Trophoblast cell (in vitro differentiated cells and primary cell): ENCODE data around the gene GCHFR.

Source experiments
- DNase-seq, 2 donors: peaks; one replicate each; pipeline ENCODE4 v3.0.0-alpha.2; 2016
- H2AFZ ChIP-seq: 2 replicates; pipeline ENCODE4 v1.6.1; 2013; ENCODE audit warnings: low read length, moderate library complexity, mild to moderate bottlenecking; ENCODE audit not compliant: insufficient read depth, poor library complexity
- H2AK5ac ChIP-seq: 2 replicates; pipeline ENCODE4 v1.6.1; 2013; ENCODE audit warnings: mild to moderate bottlenecking, low read length
- H2BK120ac ChIP-seq: 2 replicates; pipeline ENCODE4 v1.6.1; 2013; ENCODE audit warnings: low read length, mild to moderate bottlenecking, moderate library complexity; ENCODE audit not compliant: insufficient read depth, poor library complexity
- H2BK12ac ChIP-seq: 2 replicates; pipeline ENCODE4 v1.6.1; 2013; ENCODE audit warnings: mild to moderate bottlenecking, low read length, moderate library complexity
- H2BK5ac ChIP-seq: 2 replicates; pipeline ENCODE4 v1.6.1; 2013; ENCODE audit warnings: low read length, low read depth, moderate library complexity, mild to moderate bottlenecking; ENCODE audit not compliant: poor library complexity
- H3K14ac ChIP-seq: 2 replicates; pipeline ENCODE4 v1.6.1; 2013; ENCODE audit warnings: mild to moderate bottlenecking, low read length
- H3K18ac ChIP-seq: 2 replicates; pipeline ENCODE4 v1.6.1; 2013; ENCODE audit warnings: mild to moderate bottlenecking, low read length
- H3K23ac ChIP-seq: 2 replicates; pipeline ENCODE4 v1.6.1; 2013; ENCODE audit warnings: low read length
- H3K27ac ChIP-seq: 2 replicates; pipeline ENCODE4 v1.5.1; 2013; ENCODE audit warnings: low read depth, mild to moderate bottlenecking, inconsistent platforms, low read length, moderate library complexity
- H3K27me3 ChIP-seq: 2 replicates; pipeline ENCODE4 v1.6.1; 2013; ENCODE audit warnings: inconsistent platforms, mild to moderate bottlenecking, low read length, moderate library complexity; ENCODE audit not compliant: insufficient read depth
- H3K36me3 ChIP-seq, 2 experiments: 1 replicate in 1 of 2; 2 replicates in 1 of 2; pipeline ENCODE4 v1.6.1; 2013; ENCODE audit warnings: low read length in 2 of 2, mild to moderate bottlenecking in 2 of 2, moderate library complexity in 1 of 2; ENCODE audit not compliant: insufficient read depth in 2 of 2, control insufficient read depth in 1 of 2
- H3K4ac ChIP-seq: 2 replicates; pipeline ENCODE4 v1.6.1; 2013; ENCODE audit warnings: low read depth, mild to moderate bottlenecking, low read length, moderate library complexity
- H3K4me1 ChIP-seq, 2 experiments: 1 replicate in 1 of 2; 2 replicates in 1 of 2; pipeline ENCODE4 v1.6.1; 2013; ENCODE audit warnings: low read length in 2 of 2, mild to moderate bottlenecking in 2 of 2, moderate library complexity in 1 of 2; ENCODE audit not compliant: insufficient read depth in 2 of 2, control insufficient read depth in 1 of 2
- H3K4me2 ChIP-seq: 2 replicates; pipeline ENCODE4 v1.6.1; 2013; ENCODE audit warnings: inconsistent platforms, mild to moderate bottlenecking, low read length, moderate library complexity
- H3K4me3 ChIP-seq: 2 replicates; pipeline ENCODE4 v1.5.1; 2013; ENCODE audit warnings: mild to moderate bottlenecking, low read depth, low read length, inconsistent platforms
- H3K79me1 ChIP-seq: one replicate; pipeline ENCODE4 v1.6.1; 2013; ENCODE audit warnings: low read length
- H3K79me2 ChIP-seq: 2 replicates; pipeline ENCODE4 v1.6.1; 2013; ENCODE audit warnings: low read length, mild to moderate bottlenecking; ENCODE audit not compliant: control insufficient read depth, insufficient read depth, poor library complexity
- H3K9ac ChIP-seq: 2 replicates; pipeline ENCODE4 v1.6.1; 2013; ENCODE audit warnings: mild to moderate bottlenecking, low read length
- H3K9me3 ChIP-seq: 2 replicates; pipeline ENCODE4 v1.6.1; 2013; ENCODE audit warnings: low read depth, mild to moderate bottlenecking, control low read depth, inconsistent platforms, low read length; ENCODE audit not compliant: insufficient read depth
- H4K12ac ChIP-seq: 2 replicates; pipeline ENCODE4 v1.6.1; 2013; ENCODE audit warnings: low read depth, mild to moderate bottlenecking, low read length, moderate library complexity
- H4K8ac ChIP-seq: 2 replicates; pipeline ENCODE4 v1.6.1; 2013; ENCODE audit warnings: low read depth, mild to moderate bottlenecking, low read length, moderate library complexity
- H4K91ac ChIP-seq: one replicate; pipeline ENCODE4 v1.6.1; 2013; ENCODE audit warnings: low read depth, mild to moderate bottlenecking, low read length, moderate library complexity
- WGBS: extraction: QIAGEN DNeasy Blood & Tissue Kit; methylation state at CpG from one replicate; pipeline ENCODE4 v1.1.7; 2013; ENCODE audit warnings: missing lambda C conversion rate; ENCODE audit not compliant: insufficient read length, insufficient coverage; ENCODE audit errors: extremely low coverage; 5-methylcytosine and 5-hydroxymethylcytosine counted together

The GCHFR gene

DNA sequence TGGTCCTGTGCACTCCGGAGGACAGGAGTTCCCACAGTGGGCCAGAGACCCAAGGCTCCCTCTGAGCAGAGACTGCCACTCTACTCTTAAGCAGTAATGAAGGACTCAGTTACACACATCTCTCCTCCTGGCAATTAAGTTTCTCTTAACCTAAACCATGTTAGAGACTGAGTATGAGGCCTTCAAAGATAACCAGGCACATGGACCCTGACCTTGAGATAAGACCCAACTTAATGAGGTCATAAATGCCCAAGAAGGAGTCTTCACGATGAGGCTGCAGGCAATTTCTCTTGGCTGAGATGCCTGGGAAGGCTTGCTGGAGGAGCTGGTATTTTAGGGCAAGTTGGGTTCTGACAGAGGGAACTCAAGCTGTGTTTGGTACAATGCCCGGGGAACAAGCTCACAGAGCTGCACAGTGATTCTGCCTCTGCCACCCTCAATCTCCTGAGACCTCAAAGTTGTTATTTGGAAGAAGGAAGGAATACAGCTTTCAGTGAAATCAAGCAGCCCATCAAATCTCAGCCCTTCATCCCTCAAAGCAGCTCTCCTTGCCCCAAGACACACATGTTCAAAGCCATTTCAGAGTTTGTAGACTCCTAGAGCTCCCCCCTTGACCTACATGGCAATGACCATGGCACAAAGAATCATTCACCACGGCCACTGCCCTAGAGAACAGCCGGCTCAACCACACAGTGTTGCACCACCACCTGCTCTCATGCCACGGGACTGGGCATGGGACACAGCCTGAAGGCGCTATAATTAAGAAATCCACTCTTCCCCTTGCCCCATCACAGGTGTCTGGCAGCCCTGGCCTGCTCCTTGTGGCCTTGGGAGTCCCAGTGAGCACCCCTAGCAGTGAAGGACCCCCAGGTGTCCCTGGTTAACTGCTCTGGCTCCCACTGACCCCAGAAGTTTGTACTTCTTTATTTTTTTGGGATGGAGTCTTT, 15.9 kb upstream of the GCHFR start:
- Histone ChIP-seq H2BK12ac (no peak overlapping the region), H2BK5ac (no peak overlapping the region), H3K36me3 (peaks cover 27 to 33% of the 10 kb centered on the region in 2 experiments), H3K4me2 (no peak overlapping the region), H3K9ac (no peak overlapping the region), H4K12ac (no peak overlapping the region), H3K79me2 (no peaks in the 10 kb centered on the region), H2BK120ac (no peak overlapping the region), H3K27ac (no peak overlapping the region), H4K8ac (no peak overlapping the region), H2AK5ac (no peak overlapping the region), H3K79me1 (no peaks in the 10 kb centered on the region), H3K27me3 (no peaks in the 10 kb centered on the region), H3K18ac (no peak overlapping the region), H2AFZ (no peak overlapping the region), H3K23ac (no peak overlapping the region), H3K9me3 (peaks cover 2% of the 10 kb centered on the region), H3K4ac (no peak overlapping the region), H4K91ac (no peak overlapping the region), H3K4me3 (no peak overlapping the region), H3K14ac (no peak overlapping the region), H3K4me1 (peaks cover 4 to 5% of the 10 kb centered on the region in 2 experiments)
- DNase-seq: no peak
- WGBS: no CpG with 5 or more reads among the region's 7 CpGs

DNA sequence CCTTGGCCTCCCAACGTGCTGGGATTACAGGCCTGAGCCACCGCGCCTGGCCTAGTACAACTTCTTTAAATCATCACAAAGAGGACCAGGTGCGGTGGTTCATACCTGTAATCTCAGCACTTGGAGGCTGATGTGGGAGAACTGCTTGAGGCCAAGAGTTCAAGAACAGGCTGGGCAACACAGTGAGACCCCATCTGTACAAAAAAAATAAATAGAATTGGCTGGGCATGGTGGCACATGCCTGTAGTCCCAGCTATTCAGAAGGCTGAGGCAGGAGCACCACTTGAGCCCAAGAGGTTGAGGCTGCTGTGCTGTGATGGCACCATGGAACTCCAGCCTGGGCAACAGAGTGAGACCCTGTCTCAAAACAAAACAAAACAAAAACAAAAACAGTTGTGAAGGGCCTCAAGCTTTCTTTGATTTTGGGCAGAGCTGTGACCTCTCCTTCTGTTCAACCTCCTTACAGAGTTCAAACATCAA, 14.7 kb upstream of the GCHFR start:
- H3K18ac ChIP-seq: no peak overlapping the region
- H4K8ac ChIP-seq: no peak overlapping the region
- DNase-seq: no peak
- peaks cover 2% of the 10 kb centered on the region for H3K9me3 ChIP-seq
- H3K4me1 ChIP-seq: peaks cover under 1 to 2% of the 10 kb centered on the region in 2 experiments
- H3K4me3 ChIP-seq: no peak overlapping the region
- no peak overlapping the region for H2BK12ac ChIP-seq
- no peak overlapping the region for H3K27ac ChIP-seq
- H3K4me2 ChIP-seq: no peak overlapping the region
- no peak overlapping the region for H3K9ac ChIP-seq
- no peak overlapping the region for H3K14ac ChIP-seq
- no CpG with 5 or more reads among the region's 4 CpGs for WGBS
- H3K79me2 ChIP-seq: no peaks in the 10 kb centered on the region
- no peaks in the 10 kb centered on the region for H3K27me3 ChIP-seq
- H2AFZ ChIP-seq: no peak overlapping the region
- H2AK5ac ChIP-seq: no peak overlapping the region
- no peaks in the 10 kb centered on the region for H3K79me1 ChIP-seq
- no peak overlapping the region for H4K12ac ChIP-seq
- H4K91ac ChIP-seq: no peak overlapping the region
- H3K36me3 ChIP-seq: peaks cover 23 to 27% of the 10 kb centered on the region in 2 experiments
- H2BK120ac ChIP-seq: no peak overlapping the region
- H3K4ac ChIP-seq: no peak overlapping the region
- H3K23ac ChIP-seq: no peak overlapping the region
- no peak overlapping the region for H2BK5ac ChIP-seq

GRCh38 chr15:40750885-40751284, 13.0 kb upstream of the GCHFR start:
- no peak overlapping the region for H3K27ac ChIP-seq
- H3K14ac ChIP-seq: no peak overlapping the region
- H3K23ac ChIP-seq: no peak overlapping the region
- H4K12ac ChIP-seq: no peak overlapping the region
- H2AK5ac ChIP-seq: no peak overlapping the region
- peaks cover 5% of the 10 kb centered on the region for H3K79me2 ChIP-seq
- H3K4me1 ChIP-seq: peaks cover 4 to 7% of the 10 kb centered on the region in 2 experiments
- no peak overlapping the region for H4K8ac ChIP-seq
- WGBS: no CpG with 5 or more reads among the region's 4 CpGs
- no peak overlapping the region for H3K9ac ChIP-seq
- H3K4ac ChIP-seq: no peak overlapping the region
- no peak overlapping the region for H4K91ac ChIP-seq
- peaks cover 17 to 23% of the 10 kb centered on the region in 2 experiments for H3K36me3 ChIP-seq
- H3K79me1 ChIP-seq: peaks cover 9% of the 10 kb centered on the region
- H3K4me3 ChIP-seq: no peak overlapping the region
- H3K9me3 ChIP-seq: peaks cover 2% of the 10 kb centered on the region
- no peak overlapping the region for H2AFZ ChIP-seq
- DNase-seq: no peak
- no peak overlapping the region for H3K18ac ChIP-seq
- H2BK12ac ChIP-seq: no peak overlapping the region
- no peaks in the 10 kb centered on the region for H3K27me3 ChIP-seq
- H2BK120ac ChIP-seq: no peak overlapping the region
- no peak overlapping the region for H2BK5ac ChIP-seq
- H3K4me2 ChIP-seq: no peak overlapping the region

DNA sequence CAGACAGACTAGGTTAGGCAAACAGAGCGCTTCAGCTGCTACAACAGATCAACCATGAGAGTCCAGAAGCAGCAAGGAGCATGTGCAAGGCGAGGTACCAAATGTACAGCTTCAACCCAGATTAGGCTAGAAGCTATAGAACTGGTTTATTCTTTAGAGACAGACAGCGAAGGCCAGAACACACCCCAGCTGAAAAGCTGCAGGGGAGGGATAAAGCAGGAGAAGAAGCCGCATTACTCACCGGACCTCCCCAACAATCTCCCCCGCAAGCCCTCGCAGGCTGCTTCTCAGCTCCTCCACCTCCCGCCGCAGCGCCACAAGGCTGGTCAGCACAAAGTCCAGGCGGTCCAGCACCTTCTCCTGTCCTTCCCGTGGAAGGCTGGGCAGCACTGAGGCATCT, 12.1 kb upstream of the GCHFR start:
- Histone ChIP-seq H4K12ac (no peak overlapping the region), H3K27me3 (no peaks in the 10 kb centered on the region), H3K4me3 (no peak overlapping the region), H4K8ac (no peak overlapping the region), H2BK12ac (no peak overlapping the region), H3K36me3 (peaks cover 17 to 23% of the 10 kb centered on the region in 2 experiments), H2BK5ac (no peak overlapping the region), H3K4ac (no peak overlapping the region), H2AK5ac (no peak overlapping the region), H2AFZ (no peak overlapping the region), H4K91ac (no peak overlapping the region), H3K27ac (no peak overlapping the region), H3K18ac (no peak overlapping the region), H3K14ac (no peak overlapping the region), H3K23ac (no peak overlapping the region), H3K79me2 (peaks cover 5% of the 10 kb centered on the region), H3K79me1 (peaks cover 9% of the 10 kb centered on the region), H2BK120ac (no peak overlapping the region), H3K4me2 (no peak overlapping the region), H3K9me3 (peaks cover 2% of the 10 kb centered on the region), H3K4me1 (peaks cover 4 to 9% of the 10 kb centered on the region in 2 experiments), H3K9ac (peak overlapping the region; percentile 29)
- DNase-seq: no peak
- no CpG with 5 or more reads among the region's 12 CpGs for WGBS
